ENCODE measurements around the gene SIRPD.
"Not testable (repeated sequence)": the region's sequence is repeated elsewhere in the genome, so short reads cannot be mapped to it uniquely, and the experiment has no call there.

The SIRPD gene

GRCh38 chr20:1577313-1577712, 19.8 kb upstream of the SIRPD start:
- ATAC-seq: not testable (repeated sequence)

- ATAC-seq: no peak
- TF ChIP-seq POU6F1 (CRISPR knock-in tag; IDR thresholded peaks at IDR 0.05; ENCODE audit: borderline replicate concordance, low read depth): no peak
- no peak for TF ChIP-seq CREB5 (CRISPR knock-in tag; IDR thresholded peaks at IDR 0.05; ENCODE audit: low read depth)
- TF ChIP-seq TCF4 (CRISPR knock-in tag; IDR thresholded peaks at IDR 0.05; ENCODE audit: borderline replicate concordance): no peak
- TF ChIP-seq CSRNP3 (CRISPR knock-in tag; IDR thresholded peaks at IDR 0.05): no peak
- TF ChIP-seq ZNF8 (CRISPR knock-in tag; IDR thresholded peaks at IDR 0.05): no peak
- TF ChIP-seq GLIS3 (CRISPR knock-in tag; IDR thresholded peaks at IDR 0.05): no peak
- no peak for TF ChIP-seq ESRRG (CRISPR knock-in tag; IDR thresholded peaks at IDR 0.05)
- no peak for TF ChIP-seq ZNF565 (CRISPR knock-in tag; conservative IDR thresholded peaks at IDR 0.05; ENCODE audit: low read depth)
- no peak for TF ChIP-seq ZNF70 (CRISPR knock-in tag; IDR thresholded peaks at IDR 0.05)
- TF ChIP-seq BACH2 (CRISPR knock-in tag; IDR thresholded peaks at IDR 0.05; ENCODE audit: borderline replicate concordance): no peak
- no peak for TF ChIP-seq OSR1 (CRISPR knock-in tag; IDR thresholded peaks at IDR 0.05)
- TF ChIP-seq TSHZ2 (CRISPR knock-in tag; IDR thresholded peaks at IDR 0.05): no peak
- TF ChIP-seq ARNTL (CRISPR knock-in tag; IDR thresholded peaks at IDR 0.05; ENCODE audit: borderline replicate concordance, low read depth): no peak
- no peak for TF ChIP-seq PPARA (CRISPR knock-in tag; IDR thresholded peaks at IDR 0.05; ENCODE audit: borderline replicate concordance)
- TF ChIP-seq ZC3H10 (CRISPR knock-in tag; IDR thresholded peaks at IDR 0.05): no peak
- TF ChIP-seq ZFP30 (CRISPR knock-in tag; IDR thresholded peaks at IDR 0.05): no peak
- TF ChIP-seq TOX (CRISPR knock-in tag; IDR thresholded peaks at IDR 0.05; ENCODE audit: borderline replicate concordance): no peak
Observed at GRCh38 chr20:1576641-1577040, 19.1 kb upstream of the SIRPD start.

GRCh38 chr20:1576003-1576402, 18.5 kb upstream of the SIRPD start:
- ATAC-seq: not testable (repeated sequence)

- ATAC-seq: not testable (repeated sequence)
Observed at GRCh38 chr20:1571583-1571982, 14.1 kb upstream of the SIRPD start.

GRCh38 chr20:1569415-1569881, 11.9 kb upstream of the SIRPD start:
- no peak for ATAC-seq
- TF ChIP-seq ZFP3 (CRISPR knock-in tag; IDR thresholded peaks at IDR 0.05): no peak
- TF ChIP-seq GLIS3 (CRISPR knock-in tag; IDR thresholded peaks at IDR 0.05): no peak
- no peak for TF ChIP-seq ARNTL (CRISPR knock-in tag; IDR thresholded peaks at IDR 0.05; ENCODE audit: borderline replicate concordance, low read depth)
- TF ChIP-seq POU6F1 (CRISPR knock-in tag; IDR thresholded peaks at IDR 0.05; ENCODE audit: borderline replicate concordance, low read depth): no peak
- TF ChIP-seq TCF4 (CRISPR knock-in tag; IDR thresholded peaks at IDR 0.05; ENCODE audit: borderline replicate concordance): no peak
- TF ChIP-seq TSHZ2 (CRISPR knock-in tag; IDR thresholded peaks at IDR 0.05): no peak
- TF ChIP-seq ZNF70 (CRISPR knock-in tag; IDR thresholded peaks at IDR 0.05): no peak
- TF ChIP-seq BACH2 (CRISPR knock-in tag; IDR thresholded peaks at IDR 0.05; ENCODE audit: borderline replicate concordance): no peak
- no peak for TF ChIP-seq PPARA (CRISPR knock-in tag; IDR thresholded peaks at IDR 0.05; ENCODE audit: borderline replicate concordance)
- no peak for TF ChIP-seq ISL1 (CRISPR knock-in tag; IDR thresholded peaks at IDR 0.05)
- TF ChIP-seq ESRRG (CRISPR knock-in tag; IDR thresholded peaks at IDR 0.05): no peak
- no peak for TF ChIP-seq SNAI2 (CRISPR knock-in tag; IDR thresholded peaks at IDR 0.05)
- no peak for TF ChIP-seq ZNF565 (CRISPR knock-in tag; conservative IDR thresholded peaks at IDR 0.05; ENCODE audit: low read depth)
- TF ChIP-seq CREB5 (CRISPR knock-in tag; IDR thresholded peaks at IDR 0.05; ENCODE audit: low read depth): no peak
- no peak for TF ChIP-seq TOX (CRISPR knock-in tag; IDR thresholded peaks at IDR 0.05; ENCODE audit: borderline replicate concordance)
